Jurkat, Clone E6-1 (cell line): ENCODE data around the gene STMN3.
"Not testable (repeated sequence)": the region's sequence is repeated elsewhere in the genome, so short reads cannot be mapped to it uniquely, and the experiment has no call there.

Source experiments
- DNase-seq: peaks from one replicate; pipeline ENCODE4 v3.0.0-alpha.2; 2011; ENCODE audit warnings: low read depth, low spot score
- H3K4me3 ChIP-seq: 2 replicates; pipeline ENCODE4 v1.5.1; 2011; ENCODE audit warnings: mild to moderate bottlenecking, low read length, control low read depth, moderate library complexity

Gene STMN3

GRCh38 chr20:63625771-63626423, 27.3 kb downstream of the STMN3 start:
- H3K4me3 ChIP-seq = peak overlapping the region; percentile 84
- DNase-seq = no peak

GRCh38 chr20:63624486-63624885, 28.7 kb downstream of the STMN3 start:
- peak; percentile 46 for DNase-seq
- no peak overlapping the region for H3K4me3 ChIP-seq

GRCh38 chr20:63622732-63623131, 30.5 kb downstream of the STMN3 start:
- no peak for DNase-seq
- H3K4me3 ChIP-seq = no peak overlapping the region

- no peak for DNase-seq
Measured at GRCh38 chr20:63622096-63622495, 31.1 kb downstream of the STMN3 start.

GRCh38 chr20:63620991-63621390, 32.2 kb downstream of the STMN3 start:
- H3K4me3 ChIP-seq = no peak overlapping the region
- DNase-seq = no peak

More at GRCh38 chr20:63622096-63622495, 31.1 kb downstream of the STMN3 start:
- H3K4me3 ChIP-seq = no peak overlapping the region

- H3K4me3 ChIP-seq = no peak overlapping the region
- DNase-seq = no peak
Measured at GRCh38 chr20:63619505-63619904, 33.7 kb downstream of the STMN3 start.

GRCh38 chr20:63619086-63619485, 34.1 kb downstream of the STMN3 start:
- H3K4me3 ChIP-seq = no peak overlapping the region
- DNase-seq = no peak

- no peak for DNase-seq
- H3K4me3 ChIP-seq = no peak overlapping the region
Measured at GRCh38 chr20:63618291-63618980, 34.8 kb downstream of the STMN3 start.

- no peak overlapping the region for H3K4me3 ChIP-seq
- DNase-seq = no peak
Measured at GRCh38 chr20:63617876-63618265, 35.4 kb downstream of the STMN3 start.

GRCh38 chr20:63617092-63617875, 35.9 kb downstream of the STMN3 start:
- H3K4me3 ChIP-seq = no peak overlapping the region
- no peak for DNase-seq

GRCh38 chr20:63613863-63614594, 39.2 kb downstream of the STMN3 start:
- peak; percentile 49 for DNase-seq
- H3K4me3 ChIP-seq = not testable (repeated sequence)

GRCh38 chr20:63612276-63612931, 40.8 kb downstream of the STMN3 start:
- no peak for DNase-seq
- H3K4me3 ChIP-seq = no peak overlapping the region

GRCh38 chr20:63611646-63612045, 41.6 kb downstream of the STMN3 start:
- no peak for DNase-seq
- no peak overlapping the region for H3K4me3 ChIP-seq

GRCh38 chr20:63610581-63611435, 42.4 kb downstream of the STMN3 start:
- no peak for DNase-seq
- H3K4me3 ChIP-seq = no peak overlapping the region

- H3K4me3 ChIP-seq = no peak overlapping the region
- DNase-seq = no peak
Measured at GRCh38 chr20:63606686-63607085, 46.5 kb downstream of the STMN3 start.

- no peak for DNase-seq
Measured at GRCh38 chr20:63602321-63602720, 50.9 kb downstream of the STMN3 start.

GRCh38 chr20:63601679-63602078, 51.5 kb downstream of the STMN3 start:
- H3K4me3 ChIP-seq, DNase-seq: not testable (repeated sequence)

More at GRCh38 chr20:63602321-63602720, 50.9 kb downstream of the STMN3 start:
- no peak overlapping the region for H3K4me3 ChIP-seq

GRCh38 chr20:63599396-63600050, 53.7 kb downstream of the STMN3 start:
- no peak for DNase-seq
- H3K4me3 ChIP-seq = no peak overlapping the region
